CD8-positive, alpha-beta memory T cell (primary cell): ENCODE results near the gene GRID1. TPM values are rescaled to one million over a fixed set of nuclear protein-coding genes. Genes with fewer than 3 reads are reported as not detected.

ENCODE experiments used
- CTCF ChIA-PET: fragments of 350-600 bp; sonication (Branson Sonifier 250); formaldehyde crosslinking; loops from one replicate; lab custom pipeline; 2021; ENCODE audit warnings: antibody characterized with exemption; lab: Charles Lee
- POLR2A ChIA-PET: fragments of 350-600 bp; sonication (Branson Sonifier 250); formaldehyde crosslinking; loops from one replicate; lab custom pipeline; 2021; ENCODE audit warnings: antibody characterized with exemption; lab: Charles Lee
- DNase-seq, 5 donors: peaks; one replicate each; pipeline versions ENCODE4 v3.0.0 to v3.0.0-alpha.2; 2020 to 2022; ENCODE audit warnings: mixed read lengths in 1 of 5
- H3K27ac ChIP-seq: one replicate; pipeline ENCODE4 v1.7.0; 2013; ENCODE audit warnings: low read depth, mild to moderate bottlenecking, low read length, moderate library complexity
- H3K27me3 ChIP-seq: 2 replicates; pipeline ENCODE4 v1.7.0; 2013; ENCODE audit warnings: low read length, mild to moderate bottlenecking; ENCODE audit not compliant: insufficient read depth, poor library complexity, severe bottlenecking
- H3K36me3 ChIP-seq: 2 replicates; pipeline ENCODE4 v1.7.0; 2013; ENCODE audit warnings: mild to moderate bottlenecking, low read length, moderate library complexity; ENCODE audit not compliant: insufficient read depth
- H3K4me1 ChIP-seq: 2 replicates; pipeline ENCODE4 v1.7.0; 2013; ENCODE audit warnings: mild to moderate bottlenecking, low read length, moderate library complexity; ENCODE audit not compliant: insufficient read depth
- H3K4me3 ChIP-seq: 2 replicates; pipeline ENCODE4 v1.7.0; 2013; ENCODE audit warnings: mild to moderate bottlenecking, low read length
- H3K9me3 ChIP-seq: 2 replicates; pipeline ENCODE4 v1.7.0; 2013; ENCODE audit warnings: mild to moderate bottlenecking, low read length
- H3K27ac Mint-ChIP-seq, 8 donors: one replicate each; pipeline ENCODE4 v1.8.0; 2020 to 2021; ENCODE audit warnings: mixed read lengths in 8 of 8, mild to moderate bottlenecking in 6 of 8, inconsistent platforms in 3 of 8, moderate library complexity in 3 of 8
- H3K27me3 Mint-ChIP-seq, 2 donors: one replicate each; pipeline ENCODE4 v1.8.0; 2020 to 2021; ENCODE audit warnings: mixed read lengths in 2 of 2, mild to moderate bottlenecking in 1 of 2, moderate library complexity in 1 of 2
- H3K36me3 Mint-ChIP-seq, 3 donors: one replicate each; pipeline ENCODE4 v1.8.0; 2020 to 2021; ENCODE audit warnings: mixed read lengths in 3 of 3, inconsistent platforms in 1 of 3, mild to moderate bottlenecking in 1 of 3
- H3K4me1 Mint-ChIP-seq, 3 donors: one replicate each; pipeline ENCODE4 v1.8.0; 2020 to 2021; ENCODE audit warnings: mixed read lengths in 3 of 3, inconsistent platforms in 1 of 3, mild to moderate bottlenecking in 1 of 3
- H3K4me3 Mint-ChIP-seq, 7 donors: one replicate each; pipeline ENCODE4 v1.8.0; 2020 to 2021; ENCODE audit warnings: mixed read lengths in 7 of 7, mild to moderate bottlenecking in 6 of 7, moderate library complexity in 4 of 7, inconsistent platforms in 2 of 7
- H3K9me3 Mint-ChIP-seq, 5 donors: one replicate each; pipeline ENCODE4 v1.8.0; 2020 to 2022; ENCODE audit warnings: mixed read lengths in 5 of 5, mild to moderate bottlenecking in 3 of 5, moderate library complexity in 2 of 5, inconsistent platforms in 1 of 5
- polyA plus RNA-seq: library from polyadenylated mRNA; unstranded; fragments of 300-500 nt; fragmentation: Illumina TruSeq; gene quantifications from one replicate; pipeline ENCODE4 v1.2.3, GENCODE V29; 2021
- total RNA-seq, 2 experiments: library from RNA; stranded (reverse); gene quantifications; one replicate each; pipeline ENCODE4 v1.2.3, GENCODE V29; 2021

GRID1 gene
- total and polyA plus RNA-seq, 3 experiments from 2014 or later, result not detected

DNA sequence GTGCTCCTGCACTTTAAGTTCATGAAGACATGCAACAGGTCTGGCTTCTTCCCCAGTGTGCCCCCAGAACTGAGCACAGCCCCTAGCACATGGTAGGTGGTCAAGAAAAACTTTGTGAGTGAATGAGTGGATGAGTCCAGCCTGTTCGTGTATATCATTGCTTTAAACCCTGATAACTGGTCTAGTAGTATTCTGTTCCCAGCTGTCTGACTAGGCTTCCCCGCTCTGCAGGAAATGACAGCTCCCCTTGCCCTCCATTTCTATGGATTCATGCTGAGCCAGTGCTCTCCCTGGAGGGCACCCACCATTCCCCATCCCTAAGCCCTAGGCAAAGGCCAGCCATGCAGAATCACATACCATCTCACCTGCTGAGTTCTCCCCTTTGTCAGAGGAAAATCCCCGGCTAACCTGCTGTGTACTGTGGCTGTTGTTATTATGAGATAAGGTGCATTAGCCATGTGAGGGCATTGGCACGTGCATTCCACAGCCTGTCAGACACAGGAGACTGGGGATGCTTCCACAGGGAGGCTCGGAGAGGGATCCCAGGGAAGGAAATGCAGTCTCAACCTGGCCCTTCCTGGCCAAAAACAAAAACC is 698.9 kb downstream of the GRID1 start:
- no peaks in the 10 kb centered on the region for H3K36me3 Mint-ChIP-seq
- ChIA-PET CTCF (no interaction called here), POLR2A (no interaction called here)
- peaks cover 4 to 6% of the 10 kb centered on the region in 2 donors for H3K27me3 Mint-ChIP-seq
- H3K4me3 Mint-ChIP-seq, result no peak overlapping the region
- no peak overlapping the region for H3K27ac Mint-ChIP-seq
- Histone ChIP-seq H3K9me3 (no peaks in the 10 kb centered on the region), H3K4me1 (no peaks in the 10 kb centered on the region), H3K27ac (no peak overlapping the region), H3K36me3 (no peaks in the 10 kb centered on the region), H3K4me3 (no peak overlapping the region), H3K27me3 (no peaks in the 10 kb centered on the region)
- no peaks in the 10 kb centered on the region for H3K4me1 Mint-ChIP-seq
- DNase-seq, result no peak
- peaks cover 0 to 10% (median 4%) of the 10 kb centered on the region in 5 donors for H3K9me3 Mint-ChIP-seq

DNA sequence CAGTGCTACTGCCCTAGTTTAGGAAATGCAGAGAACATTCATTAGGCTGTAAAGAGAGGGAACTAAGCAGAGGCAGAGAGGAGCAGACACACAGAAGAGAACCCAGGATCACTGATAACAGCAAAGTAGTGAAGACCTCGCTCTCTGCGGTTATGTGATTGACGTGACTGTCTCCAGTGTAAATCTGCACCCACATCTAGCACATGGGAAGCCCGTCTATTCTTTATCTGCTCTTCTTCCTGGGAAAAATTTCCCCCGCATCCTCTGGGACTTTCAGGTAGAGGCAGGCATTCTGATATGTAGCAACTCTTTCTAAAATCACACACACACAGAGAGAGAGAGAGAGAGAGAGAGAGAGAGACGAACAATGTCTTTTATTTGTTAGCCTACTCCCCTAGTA is 699.6 kb downstream of the GRID1 start:
- POLR2A ChIA-PET, result no interaction called here
- H3K4me3 Mint-ChIP-seq, result no peak overlapping the region

DNA sequence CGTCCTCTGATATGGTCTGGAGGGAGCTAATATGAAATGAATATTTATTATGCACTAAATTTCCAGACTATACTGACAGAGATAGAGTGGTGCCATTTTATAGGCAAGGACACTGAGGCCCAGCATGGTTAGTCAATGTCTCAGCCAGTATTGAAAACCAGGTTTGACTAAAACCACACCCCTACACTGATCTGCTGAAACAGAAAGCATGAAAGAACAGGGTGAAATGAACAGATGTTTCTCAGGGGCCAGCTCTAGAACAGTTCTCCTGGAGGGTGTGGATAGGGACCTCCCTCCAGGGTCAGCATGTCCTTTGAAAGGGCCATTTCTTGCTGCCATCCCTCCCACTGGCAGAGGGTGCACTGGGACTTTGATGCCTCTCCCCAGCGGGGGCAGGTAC is 700.5 kb downstream of the GRID1 start:
- no peak overlapping the region for H3K27ac Mint-ChIP-seq
- Histone ChIP-seq H3K4me3 (no peak overlapping the region), H3K27ac (no peak overlapping the region), H3K4me1 (no peaks in the 10 kb centered on the region), H3K27me3 (no peaks in the 10 kb centered on the region), H3K36me3 (no peaks in the 10 kb centered on the region), H3K9me3 (no peaks in the 10 kb centered on the region)
- CTCF ChIA-PET, result no interaction called here
- peaks cover 4 to 6% of the 10 kb centered on the region in 2 donors for H3K27me3 Mint-ChIP-seq
- no peaks in the 10 kb centered on the region for H3K36me3 Mint-ChIP-seq
- DNase-seq, result no peak
- POLR2A ChIA-PET, result no interaction called here
- H3K4me1 Mint-ChIP-seq, result no peaks in the 10 kb centered on the region
- no peak overlapping the region for H3K4me3 Mint-ChIP-seq
- peaks cover 0 to 6% (median 1%) of the 10 kb centered on the region in 5 donors for H3K9me3 Mint-ChIP-seq

More for the DNA sequence above, 699.6 kb downstream of the GRID1 start:
- Mint-ChIP-seq H3K36me3 (no peaks in the 10 kb centered on the region), H3K4me1 (no peaks in the 10 kb centered on the region), H3K27me3 (peaks cover 4 to 6% of the 10 kb centered on the region in 2 donors), H3K27ac (peak overlapping the region in 1 of 8 donors; percentile 30), H3K9me3 (peaks cover 0 to 6% (median 4%) of the 10 kb centered on the region in 5 donors)
- no peaks in the 10 kb centered on the region for H3K9me3 ChIP-seq
- H3K4me3 ChIP-seq, result no peak overlapping the region
- no peaks in the 10 kb centered on the region for H3K4me1 ChIP-seq
- no peaks in the 10 kb centered on the region for H3K27me3 ChIP-seq
- no peaks in the 10 kb centered on the region for H3K36me3 ChIP-seq
- no peak overlapping the region for H3K27ac ChIP-seq
- CTCF ChIA-PET, result no interaction called here
- DNase-seq, result no peak

DNA sequence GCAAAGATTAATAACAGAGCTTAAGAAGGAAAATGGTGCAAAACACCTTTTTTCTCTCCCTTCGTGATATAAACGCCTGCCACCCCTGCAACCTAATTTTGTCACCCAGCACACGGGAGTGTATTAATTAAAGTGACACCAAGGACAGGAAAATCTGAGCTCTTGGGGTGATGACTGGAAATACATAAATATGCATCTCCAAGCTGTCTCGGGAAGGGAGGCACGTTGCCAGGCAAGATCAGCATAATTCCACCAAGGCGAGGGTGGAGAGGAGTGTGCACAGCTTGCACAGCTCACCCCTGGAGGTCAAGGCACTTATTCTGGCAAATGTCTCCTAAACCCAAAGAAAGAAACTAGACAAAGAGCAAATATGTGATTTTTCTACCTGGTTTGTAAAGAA is 700.9 kb downstream of the GRID1 start:
- no peaks in the 10 kb centered on the region for H3K27me3 ChIP-seq
- ChIA-PET CTCF (no interaction called here), POLR2A (no interaction called here)
- DNase-seq, result no peak
- H3K9me3 ChIP-seq, result no peaks in the 10 kb centered on the region
- peaks cover 0 to 2% (median 1%) of the 10 kb centered on the region in 5 donors for H3K9me3 Mint-ChIP-seq
- H3K4me1 ChIP-seq, result no peaks in the 10 kb centered on the region
- H3K36me3 Mint-ChIP-seq, result no peaks in the 10 kb centered on the region
- H3K4me1 Mint-ChIP-seq, result no peaks in the 10 kb centered on the region
- H3K4me3 Mint-ChIP-seq, result no peak overlapping the region
- H3K27ac Mint-ChIP-seq, result no peak overlapping the region
- no peak overlapping the region for H3K27ac ChIP-seq
- peaks cover 2% of the 10 kb centered on the region in 2 donors for H3K27me3 Mint-ChIP-seq
- no peak overlapping the region for H3K4me3 ChIP-seq
- H3K36me3 ChIP-seq, result no peaks in the 10 kb centered on the region

DNA sequence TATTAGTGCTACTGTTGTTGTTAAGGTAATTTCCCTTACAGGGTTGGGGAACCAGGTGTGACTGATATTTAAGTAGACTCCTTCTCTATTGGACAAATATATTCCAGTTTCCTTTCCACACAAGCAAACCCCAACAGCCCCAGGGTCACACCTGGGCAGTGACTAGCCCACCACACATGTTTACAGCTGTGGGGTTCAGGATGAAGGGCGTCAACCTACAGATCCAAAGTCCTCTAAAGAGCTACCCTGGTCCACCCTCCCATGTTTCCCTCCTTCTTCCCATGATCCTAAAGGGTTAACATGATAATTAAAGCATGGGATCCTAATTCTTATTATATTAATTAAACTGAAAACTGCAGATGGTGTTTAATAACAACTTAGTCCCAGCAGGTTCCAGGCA is 701.5 kb downstream of the GRID1 start:
- Mint-ChIP-seq H3K4me1 (no peaks in the 10 kb centered on the region), H3K27ac (no peak overlapping the region), H3K27me3 (peaks cover 0 to 1% of the 10 kb centered on the region in 2 donors), H3K9me3 (peaks cover 0 to 2% (median 0%) of the 10 kb centered on the region in 5 donors), H3K4me3 (no peak overlapping the region), H3K36me3 (no peaks in the 10 kb centered on the region)
- DNase-seq, result no peak
- Histone ChIP-seq H3K27me3 (no peaks in the 10 kb centered on the region), H3K27ac (no peak overlapping the region), H3K36me3 (no peaks in the 10 kb centered on the region), H3K9me3 (no peaks in the 10 kb centered on the region), H3K4me3 (no peak overlapping the region), H3K4me1 (no peaks in the 10 kb centered on the region)
- ChIA-PET POLR2A (no interaction called here), CTCF (no interaction called here)

DNA sequence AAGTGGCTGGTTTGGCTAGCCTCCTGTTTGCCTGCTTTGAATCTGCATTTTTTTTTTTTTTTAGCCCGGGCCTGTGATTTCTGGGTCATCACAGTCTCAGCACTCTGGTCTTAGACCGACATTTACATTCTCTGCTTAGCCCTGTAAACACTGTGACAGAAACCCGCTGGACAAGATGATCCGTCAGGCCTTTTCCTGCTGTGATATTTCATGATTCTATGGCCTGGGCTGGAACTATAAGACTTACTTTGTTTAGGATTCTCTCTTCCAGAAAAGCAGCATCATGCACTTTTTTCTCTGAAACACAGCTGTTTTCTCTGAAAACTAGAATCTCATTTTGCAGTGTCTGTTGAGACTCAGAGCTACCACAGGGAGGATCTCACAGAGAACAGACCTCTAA is 705.5 kb downstream of the GRID1 start:
- CTCF ChIA-PET, result no interaction called here
- no peaks in the 10 kb centered on the region for H3K9me3 Mint-ChIP-seq

DNA sequence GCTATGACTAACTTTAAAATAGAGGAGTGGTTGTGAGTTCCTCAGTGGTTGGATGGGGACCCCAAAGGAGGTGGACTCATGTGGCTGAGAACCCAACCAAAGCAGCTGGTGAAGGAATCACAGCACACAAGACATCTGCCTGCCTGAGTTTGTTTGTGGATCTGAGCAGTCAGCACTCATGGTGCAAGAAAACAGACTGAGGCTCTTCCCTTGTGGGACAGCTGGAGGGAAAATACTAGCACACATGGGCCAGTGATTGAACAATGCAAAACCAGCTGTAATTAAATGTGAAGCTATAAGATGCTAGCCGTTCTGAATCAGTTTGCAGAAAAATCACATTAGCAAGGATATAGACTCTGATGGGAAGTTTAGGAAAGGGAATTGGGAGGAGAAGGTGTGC is 707.3 kb downstream of the GRID1 start:
- H3K4me1 Mint-ChIP-seq, result no peaks in the 10 kb centered on the region
- no peaks in the 10 kb centered on the region for H3K36me3 ChIP-seq
- H3K9me3 ChIP-seq, result no peaks in the 10 kb centered on the region
- H3K27me3 ChIP-seq, result no peaks in the 10 kb centered on the region
- no peak overlapping the region for H3K4me3 ChIP-seq
- H3K36me3 Mint-ChIP-seq, result no peaks in the 10 kb centered on the region
- H3K4me3 Mint-ChIP-seq, result no peak overlapping the region
- no peaks in the 10 kb centered on the region for H3K27me3 Mint-ChIP-seq
- H3K27ac Mint-ChIP-seq, result no peak overlapping the region
- H3K27ac ChIP-seq, result no peak overlapping the region
- H3K4me1 ChIP-seq, result no peaks in the 10 kb centered on the region
- ChIA-PET CTCF (no interaction called here), POLR2A (no interaction called here)
- DNase-seq, result no peak
- no peaks in the 10 kb centered on the region for H3K9me3 Mint-ChIP-seq

More for the DNA sequence above, 705.5 kb downstream of the GRID1 start:
- Histone ChIP-seq H3K4me1 (no peaks in the 10 kb centered on the region), H3K36me3 (no peaks in the 10 kb centered on the region), H3K9me3 (no peaks in the 10 kb centered on the region), H3K27me3 (no peaks in the 10 kb centered on the region), H3K27ac (no peak overlapping the region), H3K4me3 (no peak overlapping the region)
- no peak for DNase-seq
- Mint-ChIP-seq H3K36me3 (no peaks in the 10 kb centered on the region), H3K4me1 (no peaks in the 10 kb centered on the region), H3K27me3 (no peaks in the 10 kb centered on the region), H3K4me3 (no peak overlapping the region), H3K27ac (no peak overlapping the region)
- POLR2A ChIA-PET, result no interaction called here

DNA sequence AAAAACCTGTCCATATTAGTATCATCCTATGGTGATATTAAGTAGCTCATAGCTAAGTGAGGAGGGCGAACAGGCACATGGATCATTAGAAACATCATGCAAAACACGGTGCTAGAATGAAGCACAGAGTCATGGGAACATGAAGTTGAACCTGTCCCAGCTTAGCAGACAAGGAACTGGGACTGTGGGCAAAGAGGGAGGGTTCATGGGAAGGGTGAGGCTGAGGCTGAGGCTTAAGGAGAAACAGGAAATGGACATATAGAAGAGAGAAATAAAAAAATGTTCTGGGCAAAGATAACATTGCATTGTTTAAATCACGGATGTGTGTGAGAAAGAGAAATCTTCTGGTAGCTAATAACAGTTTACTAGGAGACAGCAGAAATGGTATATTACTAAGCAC is 708.1 kb downstream of the GRID1 start:
- DNase-seq, result no peak
- ChIA-PET CTCF (no interaction called here), POLR2A (no interaction called here)
- no peaks in the 10 kb centered on the region for H3K36me3 ChIP-seq
- no peaks in the 10 kb centered on the region for H3K9me3 Mint-ChIP-seq
- H3K27ac Mint-ChIP-seq, result no peak overlapping the region
- no peaks in the 10 kb centered on the region for H3K4me1 Mint-ChIP-seq
- no peaks in the 10 kb centered on the region for H3K4me1 ChIP-seq
- H3K4me3 ChIP-seq, result no peak overlapping the region
- no peaks in the 10 kb centered on the region for H3K9me3 ChIP-seq
- H3K27me3 Mint-ChIP-seq, result no peaks in the 10 kb centered on the region
- H3K36me3 Mint-ChIP-seq, result no peaks in the 10 kb centered on the region
- H3K27ac ChIP-seq, result no peak overlapping the region
- no peaks in the 10 kb centered on the region for H3K27me3 ChIP-seq
- H3K4me3 Mint-ChIP-seq, result no peak overlapping the region
